ENCODE data around the gene PHLDA2.

Gene PHLDA2

DNA sequence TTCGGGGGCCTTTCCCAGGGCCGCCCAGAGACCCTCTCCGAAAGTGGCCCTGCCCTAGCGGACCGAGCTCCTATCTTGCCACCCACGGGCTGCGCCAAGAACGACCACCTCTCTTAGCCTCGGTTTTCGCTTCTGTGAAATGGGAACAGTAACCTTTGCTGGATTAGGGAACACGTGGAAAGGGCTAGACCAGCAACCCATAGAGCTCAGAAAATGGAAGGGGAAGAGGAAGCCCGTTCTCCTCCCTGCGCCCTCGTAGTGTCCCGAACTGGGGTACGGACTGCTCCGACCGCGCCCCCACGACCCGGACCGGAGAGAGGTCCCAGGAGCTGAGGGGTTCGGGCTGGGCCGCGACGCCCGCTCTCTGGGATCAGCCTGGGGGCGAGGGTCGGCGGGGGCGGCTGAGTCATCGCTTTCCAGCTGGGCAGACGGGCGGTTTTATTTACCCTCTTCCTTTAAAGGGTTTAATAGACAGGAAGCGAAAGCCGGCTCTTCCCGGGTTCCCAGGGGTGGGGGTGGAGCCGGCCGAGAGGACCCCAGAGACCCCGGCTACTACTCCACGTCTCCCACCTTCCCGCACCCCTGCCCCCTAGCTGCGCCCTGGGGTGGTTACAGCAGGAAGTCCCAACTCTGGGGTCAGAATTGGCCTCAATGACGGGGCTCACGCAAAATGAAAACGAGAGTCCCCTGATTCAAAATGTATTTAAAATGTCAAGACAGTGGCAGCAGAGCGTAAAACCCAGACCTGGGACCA lies 907 bp upstream of the PHLDA2 start:
- CTCF ChIA-PET = interaction anchor here (0.6 to 3.7 kb wide), 24 partner anchors 9 to 917 kb away, joined by 3 to 25 read pairs (median 4); no protein-coding TSS in a partner anchor
- Histone ChIP-seq H3K27ac (ENCODE audit: extremely low read depth, low read depth, low read length) (no peak overlapping the region), H3K9me3 (ENCODE audit: control insufficient read depth, insufficient read depth, low read depth, low read length) (no peaks in the 10 kb centered on the region), H3K4me3 (ENCODE audit: low read depth, low read length) (peak overlapping the region; percentile 33), H3K4me1 (ENCODE audit: control insufficient read depth, insufficient read depth, low read length) (no peaks in the 10 kb centered on the region), H3K36me3 (ENCODE audit: control insufficient read depth in 2 of 2, insufficient read depth in 1 of 2, low read length in 2 of 2) (no peaks in the 10 kb centered on the region)
- POLR2A ChIA-PET = interaction anchor here (0.6 to 2.3 kb wide), 20 partner anchors 10 to 397 kb away, joined by 3 to 22 read pairs (median 4); partner anchors contain the start of genes CDKN1C and NAP1L4
- TF ChIP-seq GFI1B (tag by site-specific recombination; IDR thresholded peaks at IDR 0.05) = no peak
- TF ChIP-seq ZSCAN23 (tag by site-specific recombination; IDR thresholded peaks at IDR 0.05) = no peak
- no peak for TF ChIP-seq KLF10 (tag by site-specific recombination; IDR thresholded peaks at IDR 0.05)
- TF ChIP-seq ZNF146 (tag by site-specific recombination; IDR thresholded peaks at IDR 0.05) = no peak
- TF ChIP-seq ZNF707 (tag by site-specific recombination; IDR thresholded peaks at IDR 0.05) = no peak
- no peak for TF ChIP-seq ZNF362 (tag by site-specific recombination; IDR thresholded peaks at IDR 0.05)
- no peak for TF ChIP-seq ZNF19 (tag by site-specific recombination; IDR thresholded peaks at IDR 0.05; ENCODE audit: low read depth)
- TF ChIP-seq ZNF114 (tag by site-specific recombination; IDR thresholded peaks at IDR 0.05) = no peak
- no peak for TF ChIP-seq SALL2 (tag by site-specific recombination; IDR thresholded peaks at IDR 0.05; ENCODE audit: borderline replicate concordance)
- TF ChIP-seq KLF16 (tag by site-specific recombination; IDR thresholded peaks at IDR 0.05) = no peak
- TF ChIP-seq ZBTB1 (tag by site-specific recombination; IDR thresholded peaks at IDR 0.05) = no peak
- TF ChIP-seq TCF7L2 (IDR thresholded peaks at IDR 0.05; ENCODE audit: borderline replicate concordance, low read depth, low read length) = no peak
- no peak for TF ChIP-seq ZNF350 (tag by site-specific recombination; IDR thresholded peaks at IDR 0.05)
- no peak for TF ChIP-seq YY1 (tag by site-specific recombination; IDR thresholded peaks at IDR 0.05)
- no peak for TF ChIP-seq ZNF561 (tag by site-specific recombination; IDR thresholded peaks at IDR 0.05; ENCODE audit: borderline replicate concordance)
- 0 out of 2 replicates have a peak, but pooled peaks have one; percentile 53 for TF ChIP-seq ZNF341 (tag by site-specific recombination; IDR thresholded peaks at IDR 0.05; ENCODE audit: low read depth)
- peak; percentile 59 for TF ChIP-seq WT1 (tag by site-specific recombination; IDR thresholded peaks at IDR 0.05)
- TF ChIP-seq ZNF549 (tag by site-specific recombination; IDR thresholded peaks at IDR 0.05) = no peak
- no peak for TF ChIP-seq ZNF548 (tag by site-specific recombination; IDR thresholded peaks at IDR 0.05)
- no peak for TF ChIP-seq SCRT1 (tag by site-specific recombination; IDR thresholded peaks at IDR 0.05; ENCODE audit: borderline replicate concordance)
- peak; percentile 68 for TF ChIP-seq ZBTB48 (tag by site-specific recombination; IDR thresholded peaks at IDR 0.05)
- TF ChIP-seq ZXDB (tag by site-specific recombination; IDR thresholded peaks at IDR 0.05) = 0 out of 2 replicates have a peak, but pooled peaks have one; percentile 40
- TF ChIP-seq ZNF510 (tag by site-specific recombination; IDR thresholded peaks at IDR 0.05; ENCODE audit: insufficient replicate concordance) = no peak
- no peak for TF ChIP-seq ZFP37 (tag by site-specific recombination; IDR thresholded peaks at IDR 0.05)
- TF ChIP-seq ZNF629 (tag by site-specific recombination; IDR thresholded peaks at IDR 0.05) = 0 out of 2 replicates have a peak, but pooled peaks have one; percentile 30
- TF ChIP-seq ZBTB20 (tag by site-specific recombination; IDR thresholded peaks at IDR 0.05) = peak; percentile 56
- TF ChIP-seq REPIN1 (tag by site-specific recombination; IDR thresholded peaks at IDR 0.05; ENCODE audit: low read depth) = no peak
- TF ChIP-seq, protein P1, sequence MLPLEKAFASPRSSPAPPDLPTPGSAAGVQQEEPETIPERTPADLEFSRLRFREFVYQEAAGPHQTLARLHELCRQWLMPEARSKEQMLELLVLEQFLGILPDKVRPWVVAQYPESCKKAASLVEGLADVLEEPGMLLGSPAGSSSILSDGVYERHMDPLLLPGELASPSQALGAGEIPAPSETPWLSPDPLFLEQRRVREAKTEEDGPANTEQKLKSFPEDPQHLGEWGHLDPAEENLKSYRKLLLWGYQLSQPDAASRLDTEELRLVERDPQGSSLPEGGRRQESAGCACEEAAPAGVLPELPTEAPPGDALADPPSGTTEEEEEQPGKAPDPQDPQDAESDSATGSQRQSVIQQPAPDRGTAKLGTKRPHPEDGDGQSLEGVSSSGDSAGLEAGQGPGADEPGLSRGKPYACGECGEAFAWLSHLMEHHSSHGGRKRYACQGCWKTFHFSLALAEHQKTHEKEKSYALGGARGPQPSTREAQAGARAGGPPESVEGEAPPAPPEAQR (tag by site-specific recombination; IDR thresholded peaks at IDR 0.05) = no peak
- peak; percentile 76 for TF ChIP-seq ZNF335 (tag by site-specific recombination; conservative IDR thresholded peaks at IDR 0.05)
- TF ChIP-seq ZNF701 (tag by site-specific recombination; IDR thresholded peaks at IDR 0.05) = no peak
- TF ChIP-seq ZFHX2 (tag by site-specific recombination; conservative IDR thresholded peaks at IDR 0.05) = peak; percentile 91
- TF ChIP-seq ZNF121 (tag by site-specific recombination; IDR thresholded peaks at IDR 0.05) = no peak
- no peak for TF ChIP-seq ZNF624 (tag by site-specific recombination; IDR thresholded peaks at IDR 0.05)
- TF ChIP-seq ZNF544 (tag by site-specific recombination; IDR thresholded peaks at IDR 0.05) = no peak
- TF ChIP-seq FEZF1 (tag by site-specific recombination; IDR thresholded peaks at IDR 0.05) = no peak
- no peak for TF ChIP-seq ZNF529 (tag by site-specific recombination; IDR thresholded peaks at IDR 0.05; ENCODE audit: insufficient replicate concordance)
- no peak for TF ChIP-seq ZNF776 (tag by site-specific recombination; IDR thresholded peaks at IDR 0.05; ENCODE audit: borderline replicate concordance)
- no peak for TF ChIP-seq ZNF155 (tag by site-specific recombination; IDR thresholded peaks at IDR 0.05)
- TF ChIP-seq ZNF837 (tag by site-specific recombination; IDR thresholded peaks at IDR 0.05) = no peak
- no peak for TF ChIP-seq ZNF223 (tag by site-specific recombination; IDR thresholded peaks at IDR 0.05)
